ENCODE measurements around the gene SRSF5. TPM values are rescaled to one million over a fixed set of nuclear protein-coding genes. Genes with fewer than 3 reads are reported as not detected.

Gene SRSF5
- total and polyA plus RNA-seq, 12 donors: 135 to 310 (median 173) TPM

GRCh38 chr14:69775012-69775411 lies 8.1 kb downstream of the SRSF5 start:
- H3K27ac ChIP-seq: no peak overlapping the region
- ATAC-seq (no peak), DNase-seq (no peak)
- TF ChIP-seq, protein P1, sequence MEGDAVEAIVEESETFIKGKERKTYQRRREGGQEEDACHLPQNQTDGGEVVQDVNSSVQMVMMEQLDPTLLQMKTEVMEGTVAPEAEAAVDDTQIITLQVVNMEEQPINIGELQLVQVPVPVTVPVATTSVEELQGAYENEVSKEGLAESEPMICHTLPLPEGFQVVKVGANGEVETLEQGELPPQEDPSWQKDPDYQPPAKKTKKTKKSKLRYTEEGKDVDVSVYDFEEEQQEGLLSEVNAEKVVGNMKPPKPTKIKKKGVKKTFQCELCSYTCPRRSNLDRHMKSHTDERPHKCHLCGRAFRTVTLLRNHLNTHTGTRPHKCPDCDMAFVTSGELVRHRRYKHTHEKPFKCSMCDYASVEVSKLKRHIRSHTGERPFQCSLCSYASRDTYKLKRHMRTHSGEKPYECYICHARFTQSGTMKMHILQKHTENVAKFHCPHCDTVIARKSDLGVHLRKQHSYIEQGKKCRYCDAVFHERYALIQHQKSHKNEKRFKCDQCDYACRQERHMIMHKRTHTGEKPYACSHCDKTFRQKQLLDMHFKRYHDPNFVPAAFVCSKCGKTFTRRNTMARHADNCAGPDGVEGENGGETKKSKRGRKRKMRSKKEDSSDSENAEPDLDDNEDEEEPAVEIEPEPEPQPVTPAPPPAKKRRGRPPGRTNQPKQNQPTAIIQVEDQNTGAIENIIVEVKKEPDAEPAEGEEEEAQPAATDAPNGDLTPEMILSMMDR (IDR thresholded peaks at IDR 0.05): no peak
- no peaks in the 10 kb centered on the region for H3K27me3 ChIP-seq
- peaks cover 0 to 100% (median 61%) of the 10 kb centered on the region in 9 donors for H3K36me3 ChIP-seq
- no peaks in the 10 kb centered on the region for H3K9me3 ChIP-seq
- H3K4me3 ChIP-seq: no peak overlapping the region
- intact Hi-C loops (cut with DNase I): no loop called here
- WGBS, 2 donors: 86 to 90% methylated on average over 3 of the region's 3 CpGs
- peaks cover 0 to 63% (median 47%) of the 10 kb centered on the region in 9 donors for H3K4me1 ChIP-seq

GRCh38 chr14:69776875-69777453 lies 10.0 kb downstream of the SRSF5 start:
- Histone ChIP-seq H3K27me3 (no peaks in the 10 kb centered on the region), H3K36me3 (peaks cover 0 to 100% (median 43%) of the 10 kb centered on the region in 9 donors), H3K27ac (peak overlapping the region in 1 of 10 donors; percentile 46), H3K4me3 (no peak overlapping the region), H3K4me1 (peaks cover 0 to 43% (median 30%) of the 10 kb centered on the region in 9 donors), H3K9me3 (no peaks in the 10 kb centered on the region)
- 75 to 79% methylated on average over 4 of the region's 4 CpGs for WGBS, 2 donors
- TF ChIP-seq, protein P1 (IDR thresholded peaks at IDR 0.05): no peak
- ATAC-seq (no peak), DNase-seq (no peak)
- intact Hi-C loops (cut with DNase I): no loop called here

DNA sequence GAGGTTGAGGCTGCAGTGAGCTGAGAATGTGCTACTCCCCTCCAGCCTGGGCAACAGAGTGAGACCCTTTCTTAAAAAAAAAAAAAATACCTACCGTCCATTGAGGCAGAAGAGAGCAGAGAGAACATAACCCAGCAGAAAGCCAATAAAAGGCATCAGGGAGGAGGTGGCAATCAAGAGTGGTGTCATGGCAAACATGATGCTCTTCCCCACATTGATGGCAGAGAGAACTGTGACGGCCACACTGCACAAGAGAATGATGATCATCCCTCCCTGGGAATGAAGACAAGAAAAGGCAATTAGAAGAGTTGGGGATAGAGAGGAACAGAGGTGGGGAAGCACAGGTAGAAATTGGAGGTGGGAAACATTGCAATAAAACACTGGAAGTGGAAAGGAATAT lies 12.1 kb downstream of the SRSF5 start:
- Histone ChIP-seq H3K9me3 (no peaks in the 10 kb centered on the region), H3K27me3 (no peaks in the 10 kb centered on the region), H3K4me3 (no peak overlapping the region), H3K36me3 (peaks cover 0 to 87% (median 22%) of the 10 kb centered on the region in 9 donors), H3K4me1 (peaks cover 0 to 33% (median 24%) of the 10 kb centered on the region in 9 donors), H3K27ac (no peak overlapping the region)
- ATAC-seq: no peak
- WGBS, 2 donors: 85 to 92% methylated on average over 2 of the region's 2 CpGs
- DNase-seq: no peak
- TF ChIP-seq, protein P1 (IDR thresholded peaks at IDR 0.05): no peak
- intact Hi-C loops (cut with DNase I): no loop called here

- intact Hi-C loops (cut with DNase I): no loop called here
- H3K36me3 ChIP-seq: peaks cover 0 to 78% (median 16%) of the 10 kb centered on the region in 9 donors
- 95% methylated on average over 1 of the region's 1 CpG for WGBS, 2 donors
- DNase-seq: no peak
- no peak overlapping the region for H3K27ac ChIP-seq
- no peaks in the 10 kb centered on the region for H3K9me3 ChIP-seq
- TF ChIP-seq, protein P1 (IDR thresholded peaks at IDR 0.05): no peak
- H3K4me1 ChIP-seq: peaks cover 0 to 33% (median 24%) of the 10 kb centered on the region in 9 donors
- ATAC-seq: no peak
- no peak overlapping the region for H3K4me3 ChIP-seq
- H3K27me3 ChIP-seq: no peaks in the 10 kb centered on the region
These were observed 13.2 kb downstream of the SRSF5 start for GRCh38 chr14:69780092-69780491.
